A549 treated with GW870086 at 1 μM for 4 hours (cell line): Measurements from ENCODE around the gene ZNF106. TPM values are rescaled to one million over a fixed set of nuclear protein-coding genes. Genes with fewer than 3 reads are reported as not detected.

Source experiments
- total RNA-seq: library from RNA; stranded (reverse); fragments of 200-300 nt; extraction: Qiagen RNA extraction; gene quantifications from 5 replicates; pipeline ENCODE4 v1.2.3, GENCODE V29; 2022; ENCODE audit warnings: low read depth

ZNF106 gene
- total RNA-seq: 6.7 to 13.2 TPM (median 9.1 TPM) in 5 replicates

DNA sequence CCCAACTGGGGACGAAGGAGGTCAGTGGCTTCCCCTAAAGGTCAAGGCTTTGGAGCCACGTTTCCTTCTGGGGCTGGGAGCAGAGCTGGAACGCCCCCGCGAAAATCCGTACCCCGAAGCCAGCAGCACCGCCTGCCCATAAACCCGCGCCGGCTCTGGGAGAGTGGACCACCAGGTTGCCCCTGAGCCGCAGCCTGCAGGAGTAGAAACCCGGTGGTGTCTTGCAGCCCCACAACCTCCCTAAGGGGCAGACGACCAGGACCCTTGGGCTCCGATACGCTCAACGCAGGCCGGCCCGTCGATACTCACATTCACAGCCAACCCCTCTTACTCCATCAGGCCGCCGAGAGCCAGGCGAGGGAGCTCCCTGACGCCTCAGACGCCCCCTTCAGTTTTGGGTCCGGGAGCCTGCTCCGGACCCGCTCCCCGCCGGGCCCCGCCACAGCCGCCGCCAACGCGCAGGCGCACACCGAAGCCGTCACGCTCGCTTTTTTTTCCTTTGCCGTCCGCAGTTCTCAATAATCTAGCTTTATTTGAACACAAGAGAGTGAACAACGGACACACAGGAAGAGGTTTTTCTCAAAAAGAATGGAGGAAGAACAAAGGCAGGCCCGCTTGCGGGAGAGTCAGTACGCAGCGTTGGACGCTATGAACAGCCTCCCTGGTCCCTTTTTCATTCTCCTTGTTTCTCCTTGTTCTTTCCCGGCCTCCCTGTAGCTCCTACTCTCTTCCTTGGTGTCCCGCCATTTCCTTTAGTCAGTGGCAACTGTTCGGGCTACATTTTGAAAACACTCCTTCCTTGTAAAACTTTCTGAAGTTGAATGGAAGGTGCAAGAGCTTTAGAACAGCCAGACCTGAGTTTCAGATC lies at the start of gene ZNF106:
ZNF106 (minus strand) TSS at position 471 of the 868 bp plus-strand sequence. CDS start 18,852 bp downstream, outside the sequence.

DNA sequence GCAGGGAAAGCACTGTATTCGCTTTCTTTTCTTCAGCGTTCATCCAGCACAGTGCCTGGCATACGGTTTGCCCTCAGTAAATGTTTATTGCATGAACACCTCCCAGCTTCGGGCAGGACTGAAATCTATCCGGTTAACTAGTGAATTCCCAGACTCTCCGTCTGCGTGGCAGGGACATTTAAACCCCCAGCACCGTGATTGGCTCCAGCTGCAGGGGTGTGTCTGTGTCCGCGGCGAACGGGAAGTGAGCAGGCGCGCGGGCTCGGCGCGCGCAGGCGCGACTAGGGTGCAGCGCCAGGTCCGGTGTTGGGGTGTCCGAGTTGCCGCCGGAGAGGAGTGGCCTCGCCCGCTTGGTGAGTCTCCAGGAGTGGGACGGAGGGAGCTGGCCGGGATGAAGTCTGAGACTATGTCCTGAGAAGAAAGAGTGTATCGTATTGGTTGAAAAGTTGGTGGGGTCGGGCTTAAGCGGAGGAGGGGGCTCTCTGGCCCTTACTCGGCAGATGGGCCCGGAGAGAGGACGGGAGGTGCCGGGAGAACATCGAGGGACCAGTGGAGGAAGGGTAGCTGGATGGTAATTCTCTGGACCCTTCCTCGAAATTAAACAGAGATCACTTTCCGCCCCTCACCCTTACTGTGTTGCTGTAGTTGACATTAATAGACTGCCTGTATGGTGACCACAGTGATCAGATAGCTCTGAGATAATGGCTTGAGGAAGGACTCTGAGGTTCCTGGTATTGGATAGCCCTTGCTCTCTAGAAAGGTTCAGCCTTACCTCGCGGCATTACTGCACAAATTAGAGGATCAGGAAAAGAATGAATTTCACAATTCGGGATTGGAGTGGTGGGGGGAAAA lies 4.6 kb upstream of the ZNF106 start, which contains the start of gene SNAP23:
SNAP23 (plus strand) TSS at position 274 of the 852 bp plus-strand sequence. CDS start 16,213 bp downstream, outside the sequence.

Other genes with a start within 250 kb of the ZNF106 start
- 6.0 to 7.8 TPM (median 6.9 TPM) in 5 replicates for gene GANC, start 217.9 kb downstream of the ZNF106 start, total RNA-seq
- gene TMEM87A, start 217.7 kb downstream of the ZNF106 start, total RNA-seq: 25.1 to 33.6 TPM (median 28.5 TPM) in 5 replicates
- 0.15 to 0.35 TPM (median 0.30 TPM) in 4 of 5 replicates, not detected in the other for gene CAPN3, start 131.6 kb downstream of the ZNF106 start, total RNA-seq
- 15.4 to 40.9 TPM (median 16.5 TPM) in 5 replicates for gene SNAP23, start 4.5 kb upstream of the ZNF106 start, total RNA-seq
- gene LRRC57, start 57.7 kb upstream of the ZNF106 start, total RNA-seq: 10.1 to 13.7 TPM (median 11.7 TPM) in 5 replicates
- gene HAUS2, start 57.7 kb upstream of the ZNF106 start, total RNA-seq: 19.1 to 20.8 TPM (median 19.7 TPM) in 5 replicates
- gene STARD9, start 84.5 kb upstream of the ZNF106 start, total RNA-seq: 1.6 to 2.0 TPM (median 1.7 TPM) in 5 replicates
- gene CDAN1, start 246.0 kb upstream of the ZNF106 start, total RNA-seq: 5.0 to 6.7 TPM (median 6.2 TPM) in 5 replicates